GM12873 (cell line): Measurements from ENCODE around the gene KIN.

Experiments used
- CTCF ChIP-seq: IDR thresholded peaks from 2 replicates; pipeline ENCODE4 v1.5.1; 2012; ENCODE audit warnings: low read depth, mild to moderate bottlenecking, moderate library complexity, low read length, control low read depth; ENCODE audit not compliant: insufficient read depth; ENCODE audit errors: missing control alignments

Gene KIN

GRCh38 chr10:7773845-7774801 lies 13.7 kb downstream of the KIN start:
- TF ChIP-seq CTCF, result no peak

GRCh38 chr10:7768417-7768816 lies 19.4 kb downstream of the KIN start:
- TF ChIP-seq CTCF, result no peak

GRCh38 chr10:7767209-7767608 lies 20.6 kb downstream of the KIN start:
- TF ChIP-seq CTCF, result no peak

- no peak for TF ChIP-seq CTCF
Observed at GRCh38 chr10:7766241-7766640, 21.6 kb downstream of the KIN start.

GRCh38 chr10:7763929-7764328 lies 23.9 kb downstream of the KIN start:
- TF ChIP-seq CTCF, result no peak

- peak; percentile 65 for TF ChIP-seq CTCF
Observed at GRCh38 chr10:7756360-7756992, 31.3 kb downstream of the KIN start.

- TF ChIP-seq CTCF, result no peak
Observed at GRCh38 chr10:7755103-7755502, 32.7 kb downstream of the KIN start.
